HepG2 (cell line): ENCODE results near the gene SLC20A1. TPM values are rescaled to one million over a fixed set of nuclear protein-coding genes. Genes with fewer than 3 reads are reported as not detected.

ENCODE experiments used
- ATAC-seq: fragments of 200-7000 bp; cut with Tn5 transposase; 3 replicates; pipeline ENCODE4 v1.9.1; 2020; ENCODE audit warnings: mild to moderate bottlenecking, moderate library complexity
- BruUV-seq: library from RNA; stranded (reverse); fragments of 400-500 nt; replicated peaks from 2 replicates; lab custom pipeline; 2021; lab: Mats Ljungman, UMichigan
- CTCF ChIA-PET: fragments of 300-600 bp; formaldehyde crosslinking; extraction: SDS; loops from one replicate; lab custom pipeline; 2021; ENCODE audit warnings: low total read pairs, inconsistent platforms, low intra/inter-chr PET ratio; lab: Yijun Ruan, JAX
- POLR2A ChIA-PET: fragments of 350-600 bp; sonication (Branson Sonifier 250); formaldehyde crosslinking; loops from one replicate; lab custom pipeline; 2020; ENCODE audit warnings: antibody characterized with exemption, inconsistent platforms; lab: Yijun Ruan, JAX
- DNase-seq: peaks from one replicate; pipeline ENCODE4 v3.0.0-alpha.2; 2015; ENCODE audit warnings: low spot score
- FAIRE-seq: peaks from 3 replicates; lab custom pipeline; 2011; peaks lifted over from hg19 to GRCh38; lab: Jason Lieb, UNC
- H2AFZ ChIP-seq: one replicate; pipeline ENCODE4 v1.6.1; 2011; ENCODE audit warnings: low read length, inconsistent platforms
- H3K27ac ChIP-seq: fragments of 300-600 bp; 3 replicates; pipeline ENCODE4 v1.8.0; 2011; ENCODE audit warnings: mixed run types, mild to moderate bottlenecking, mixed read lengths, low read length, inconsistent platforms; ENCODE audit not compliant: insufficient read depth; ENCODE audit errors: extremely low read length
- H3K27me3 ChIP-seq, 2 experiments: fragments of 200-600 bp in 1 of 2; 2 replicates in 1 of 2; 3 replicates in 1 of 2; pipeline versions ENCODE4 v1.6.0 to v1.8.0; 2011; ENCODE audit warnings: low read length in 2 of 2, mild to moderate bottlenecking in 2 of 2, moderate library complexity in 2 of 2, inconsistent platforms in 1 of 2; ENCODE audit not compliant: insufficient read depth in 2 of 2, control insufficient read depth in 1 of 2
- H3K36me3 ChIP-seq, 2 experiments: fragments of 200-600 bp in 1 of 2; replicated peaks in 1 of 2; 2 replicates in 1 of 2; 3 replicates in 1 of 2; pipeline versions ENCODE4 v1.5.1 to v1.8.0; 2011; ENCODE audit warnings: low read length in 2 of 2, inconsistent platforms in 1 of 2; ENCODE audit not compliant: insufficient read depth in 2 of 2, control insufficient read depth in 1 of 2
- H3K4me1 ChIP-seq: 2 replicates; pipeline ENCODE4 v1.5.1; 2012; ENCODE audit warnings: low read length, inconsistent platforms; ENCODE audit not compliant: insufficient read depth
- H3K4me2 ChIP-seq: 2 replicates; pipeline ENCODE4 v1.6.0; 2011; ENCODE audit warnings: low read depth, low read length, inconsistent platforms
- H3K4me3 ChIP-seq, 3 experiments: fragments of 200-600 bp in 1 of 3; sonication (generic), shearing (Covaris generic) in 1 of 3; replicated peaks in 1 of 3; 2 replicates each; pipeline ENCODE4 v1.5.1; 2011 to 2016; ENCODE audit warnings: low read length in 3 of 3, inconsistent platforms in 2 of 3, low read depth in 2 of 3, mild to moderate bottlenecking in 2 of 3, control low read depth in 1 of 3, mixed read lengths in 1 of 3; ENCODE audit not compliant: insufficient read depth in 1 of 3
- H3K79me2 ChIP-seq: one replicate; pipeline ENCODE4 v1.6.1; 2011; ENCODE audit warnings: low read length, inconsistent platforms; ENCODE audit not compliant: insufficient read depth
- H3K9ac ChIP-seq: 2 replicates; pipeline ENCODE4 v1.6.0; 2011; ENCODE audit warnings: mild to moderate bottlenecking, low read depth, low read length, inconsistent platforms; ENCODE audit not compliant: insufficient read depth
- H3K9me3 ChIP-seq: 2 replicates; pipeline ENCODE4 v1.5.1; 2012; ENCODE audit warnings: mild to moderate bottlenecking, low read length
- H4K20me1 ChIP-seq: 2 replicates; pipeline ENCODE4 v1.6.0; 2011; ENCODE audit warnings: inconsistent platforms, mild to moderate bottlenecking, low read length, moderate library complexity; ENCODE audit not compliant: insufficient read depth
- BHLHE40 ChIP-seq: IDR thresholded peaks from 2 replicates; pipeline ENCODE4 v1.6.1; 2011; ENCODE audit warnings: low read length, improper control_type of control experiment
- PATZ1 ChIP-seq: sonication (generic); formaldehyde crosslinking; IDR thresholded peaks from 2 replicates; pipeline ENCODE4 v1.4.0; 2020; ENCODE audit warnings: missing genetic modification reagents
- SRY ChIP-seq: sonication (generic); formaldehyde crosslinking; IDR thresholded peaks from 2 replicates; pipeline ENCODE4 v1.8.0; 2022; ENCODE audit warnings: mild to moderate bottlenecking, missing genetic modification reagents
- THAP11 ChIP-seq: IDR thresholded peaks from 2 replicates; pipeline ENCODE4 v1.6.1; 2016; ENCODE audit warnings: missing biosample characterization, missing genetic modification reagents
- TIGD3 ChIP-seq: sonication (generic); formaldehyde crosslinking; IDR thresholded peaks from 2 replicates; pipeline ENCODE4 v1.5.1; 2020; ENCODE audit warnings: mild to moderate bottlenecking, missing genetic modification reagents, borderline replicate concordance
- ZBTB43 ChIP-seq: sonication (generic); formaldehyde crosslinking; conservative IDR thresholded peaks from 2 replicates; pipeline ENCODE4 v1.4.0; 2020; ENCODE audit warnings: missing genetic modification reagents
- ZNF230 ChIP-seq: sonication (generic); formaldehyde crosslinking; IDR thresholded peaks from 2 replicates; pipeline ENCODE4 v1.4.0; 2020; ENCODE audit warnings: mild to moderate bottlenecking, missing genetic modification reagents
- ZNF276 ChIP-seq: sonication (generic); formaldehyde crosslinking; IDR thresholded peaks from 2 replicates; pipeline ENCODE4 v1.4.0; 2020; ENCODE audit warnings: mild to moderate bottlenecking, low read depth, missing genetic modification reagents
- ZNF678 ChIP-seq: sonication (generic); formaldehyde crosslinking; IDR thresholded peaks from 2 replicates; pipeline ENCODE4 v1.4.0; 2020; ENCODE audit warnings: mild to moderate bottlenecking, missing genetic modification reagents
- WGBS: methylation state at CpG from one replicate; pipeline ENCODE4 v1.1.6; 2017; ENCODE audit warnings: low lambda C conversion rate; 5-methylcytosine and 5-hydroxymethylcytosine counted together
- in situ Hi-C: cut with HindIII; loops from 2 replicates; pipeline ENCODE4 v1.10.0; 2017; ENCODE audit warnings: low pct_unique_long_range_greater_than_20kb; ENCODE audit not compliant: extremely low pct_ligation_motif_present
- intact Hi-C: fragments of 100-400 bp; cut with micrococcal nuclease; formaldehyde crosslinking; loops from one replicate; pipeline ENCODE4 v1.10.0; 2022; ENCODE audit not compliant: unreplicated experiment
- polyA plus RNA-seq, 8 experiments: library from polyadenylated mRNA; depleted of rRNA in 3 of 8; stranded (reverse) in 7 of 8; unstranded in 1 of 8; fragments of >200 nt; fragmentation: Illumina TruSeq in 4 of 8; extraction: Trizol in 4 of 8; gene quantifications; 2 replicates each; pipeline versions ENCODE4 v1.2.1 to v1.2.3, GENCODE V29; 2011 to 2016; ENCODE audit warnings: low read depth in 4 of 8, missing spikeins in 1 of 8, mixed read lengths in 1 of 8; ENCODE audit not compliant: insufficient read depth in 1 of 8
- total RNA-seq, 5 experiments: library from RNA; depleted of rRNA; stranded (reverse); fragments of >200 nt; fragmentation: Illumina TruSeq; extraction: Trizol; gene quantifications; 2 replicates each; pipeline ENCODE4 v1.2.3, GENCODE V29; 2016; ENCODE audit warnings: low read depth in 1 of 5

Gene SLC20A1
- total and polyA plus RNA-seq, 2 of the 13 experiments (the other 11 are each of a cell fraction or from before 2014, with no cell fraction given) = 54.0 to 85.9 TPM

- TF ChIP-seq ZNF276 = peak; percentile 45; the same call in 1 of the 2 replicates
- 0 out of 2 replicates have a peak, but pooled peaks have one; percentile 18 for TF ChIP-seq BHLHE40
- 0 out of 2 replicates have a peak, but pooled peaks have one; percentile 23 for TF ChIP-seq ZNF230 (CRISPR knock-in tag)
- no peak for TF ChIP-seq ZNF678 (CRISPR knock-in tag)
- TF ChIP-seq, all 625 proteins: peak for 44
Observed at GRCh38 chr2:112690853-112691401, 45.2 kb downstream of the SLC20A1 start (continued).

- in situ Hi-C loops = no loop called here
- no peak for TF ChIP-seq ZBTB43 (CRISPR knock-in tag)
- no peak for TF ChIP-seq SRY
- no peak for TF ChIP-seq THAP11 (CRISPR knock-in tag)
- TF ChIP-seq TIGD3 (CRISPR knock-in tag) = no peak
- no peak for TF ChIP-seq PATZ1 (CRISPR knock-in tag)
Observed at GRCh38 chr2:112691881-112692281, 46.1 kb downstream of the SLC20A1 start.

More at GRCh38 chr2:112691881-112692281, 46.1 kb downstream of the SLC20A1 start:
- H3K27ac ChIP-seq = no peak overlapping the region
- H3K4me3 ChIP-seq = no peak overlapping the region
- no peak overlapping the region for H3K9ac ChIP-seq
- POLR2A ChIA-PET = interaction anchor here (1.1 to 1.3 kb wide), 4 partner anchors 22 to 107 kb away, joined by 4 to 21 read pairs (median 8); partner anchors contain the start of genes CHCHD5 and SLC20A1
- DNase-seq = no peak
- no peaks in the 10 kb centered on the region for H4K20me1 ChIP-seq
- no TSS peak for BruUV-seq
- peaks cover 52% of the 10 kb centered on the region for H3K4me1 ChIP-seq
- H3K36me3 ChIP-seq = no peaks in the 10 kb centered on the region
- H2AFZ ChIP-seq = no peak overlapping the region
- no peaks in the 10 kb centered on the region for H3K9me3 ChIP-seq
- CTCF ChIA-PET = interaction anchor here (1.3 to 3.3 kb wide), 4 partner anchors 35 to 92 kb away, joined by 3 to 33 read pairs (median 7); partner anchors contain the start of gene SLC20A1
- WGBS = 22% methylated on average over 4 of the region's 4 CpGs
- intact Hi-C loops = loop anchor here (1.0 kb wide), 4 partner anchors 34 to 92 kb away; no protein-coding TSS in a partner anchor
- no peak overlapping the region for H3K4me2 ChIP-seq
- ATAC-seq = 0 out of 3 replicates have a peak, but pooled peaks have one; percentile 4
- FAIRE-seq = no peak
- no peaks in the 10 kb centered on the region for H3K27me3 ChIP-seq
- no peaks in the 10 kb centered on the region for H3K79me2 ChIP-seq
